ENCODE measurements around the gene HIVEP3.
A peak's percentile ranks its signal among the peaks of the same experiment; 100 is the strongest.

HIVEP3 gene

GRCh38 chr1:41576206-41576605, 342.5 kb downstream of the HIVEP3 start:
- no peak for TF ChIP-seq CTCF (IDR thresholded peaks at IDR 0.05; ENCODE audit: low read depth, low read length)
- no peak overlapping the region for H3K4me3 ChIP-seq (ENCODE audit: low read depth, low read length)

- no peak overlapping the region for H3K4me3 ChIP-seq (ENCODE audit: low read depth, low read length)
- no peak for TF ChIP-seq CTCF (IDR thresholded peaks at IDR 0.05; ENCODE audit: low read depth, low read length)
These were observed 343.9 kb downstream of the HIVEP3 start for GRCh38 chr1:41574842-41575241.

- no peak overlapping the region for H3K4me3 ChIP-seq (ENCODE audit: low read depth, low read length)
- TF ChIP-seq CTCF (IDR thresholded peaks at IDR 0.05; ENCODE audit: low read depth, low read length) = peak; percentile 95
These were observed 344.7 kb downstream of the HIVEP3 start for GRCh38 chr1:41573785-41574713.

- H3K4me3 ChIP-seq (ENCODE audit: low read depth, low read length) = no peak overlapping the region
- TF ChIP-seq CTCF (IDR thresholded peaks at IDR 0.05; ENCODE audit: low read depth, low read length) = no peak
These were observed 345.5 kb downstream of the HIVEP3 start for GRCh38 chr1:41573194-41573593.

- no peak overlapping the region for H3K4me3 ChIP-seq (ENCODE audit: low read depth, low read length)
- TF ChIP-seq CTCF (IDR thresholded peaks at IDR 0.05; ENCODE audit: low read depth, low read length) = no peak
These were observed 346.5 kb downstream of the HIVEP3 start for GRCh38 chr1:41572224-41572623.

- TF ChIP-seq CTCF (IDR thresholded peaks at IDR 0.05; ENCODE audit: low read depth, low read length) = no peak
- no peak overlapping the region for H3K4me3 ChIP-seq (ENCODE audit: low read depth, low read length)
These were observed 347.7 kb downstream of the HIVEP3 start for GRCh38 chr1:41571041-41571440.

GRCh38 chr1:41568204-41568603, 350.5 kb downstream of the HIVEP3 start:
- H3K4me3 ChIP-seq (ENCODE audit: low read depth, low read length) = no peak overlapping the region
- TF ChIP-seq CTCF (IDR thresholded peaks at IDR 0.05; ENCODE audit: low read depth, low read length) = no peak

All from WI38 (cell line).